Measurements from ENCODE around the gene LRRN4CL. TPM values are rescaled to one million over a fixed set of nuclear protein-coding genes. Genes with fewer than 3 reads are reported as not detected.

Gene LRRN4CL
- total and polyA plus RNA-seq, 9 of the 15 experiments (the other 6 are each of a cell fraction or from before 2014, with no cell fraction given), result 0.03 to 0.11 (median 0.05) TPM; not detected in 4

GRCh38 chr11:62666259-62666926 is 22.9 kb downstream of the LRRN4CL start (continued):
- TF ChIP-seq ATF3 (IDR thresholded peaks at IDR 0.05) (no peak), ATF3 (CRISPR knock-in tag; conservative IDR thresholded peaks at IDR 0.05) (peak; percentile 18; the same call in 1 of the 2 replicates), RBFOX2 (IDR thresholded peaks at IDR 0.05; ENCODE audit: low read depth, low read length) (0 out of 2 replicates have a peak, but pooled peaks have one; percentile 2), PHB (CRISPR knock-in tag; IDR thresholded peaks at IDR 0.05) (0 out of 2 replicates have a peak, but pooled peaks have one; percentile 48), FOXA3 (CRISPR knock-in tag; conservative IDR thresholded peaks at IDR 0.05 in 1 of 2, IDR thresholded peaks at IDR 0.05 in 1 of 2) (no peak), HNRNPUL1 (IDR thresholded peaks at IDR 0.05; ENCODE audit: low read length) (peak; percentile 80), SIN3A (IDR thresholded peaks at IDR 0.05; ENCODE audit: borderline replicate concordance in 2 of 2, control insufficient read depth in 1 of 2, low read depth in 2 of 2, low read length in 2 of 2) (0 out of 4 replicates have a peak, but pooled peaks of 1 of the 2 experiments have one; percentile 7), MAX (CRISPR knock-in tag; IDR thresholded peaks at IDR 0.05) (0 out of 2 replicates have a peak, but pooled peaks have one; percentile 15)

Measured in K562 (cell line).